HG03066 (cell line): Measurements from ENCODE around the gene MEIS2.

Source experiments
- ATAC-seq: cut with Tn5 transposase; IDR thresholded peaks from one replicate; pipeline ENCODE4 v1.9.1; 2021; ENCODE audit warnings: low read depth; ENCODE audit not compliant: unreplicated experiment

MEIS2 gene

GRCh38 chr15:36911322-36911944 lies 188.9 kb downstream of the MEIS2 start:
- ATAC-seq: no peak

- ATAC-seq: no peak
Measured at GRCh38 chr15:36908991-36909390, 191.4 kb downstream of the MEIS2 start.

GRCh38 chr15:36907295-36907694 lies 193.1 kb downstream of the MEIS2 start:
- ATAC-seq: no peak

GRCh38 chr15:36905908-36906307 lies 194.4 kb downstream of the MEIS2 start:
- ATAC-seq: no peak

- no peak for ATAC-seq
Measured at GRCh38 chr15:36904715-36905114, 195.6 kb downstream of the MEIS2 start.

- ATAC-seq: no peak
Measured at GRCh38 chr15:36903922-36904556, 196.3 kb downstream of the MEIS2 start.

- no peak for ATAC-seq
Measured at GRCh38 chr15:36903195-36903594, 197.2 kb downstream of the MEIS2 start.

- ATAC-seq: no peak
Measured at GRCh38 chr15:36901012-36901411, 199.3 kb downstream of the MEIS2 start.

- ATAC-seq: no peak
Measured at GRCh38 chr15:36899696-36900095, 200.7 kb downstream of the MEIS2 start.

- ATAC-seq: no peak
Measured at GRCh38 chr15:36898536-36899126, 201.7 kb downstream of the MEIS2 start.

GRCh38 chr15:36897834-36898233 lies 202.5 kb downstream of the MEIS2 start:
- ATAC-seq: no peak

- no peak for ATAC-seq
Measured at GRCh38 chr15:36896949-36897348, 203.4 kb downstream of the MEIS2 start.

- ATAC-seq: no peak
Measured at GRCh38 chr15:36894075-36894474, 206.3 kb downstream of the MEIS2 start.

GRCh38 chr15:36893276-36893675 lies 207.1 kb downstream of the MEIS2 start:
- ATAC-seq: no peak

GRCh38 chr15:36888011-36888992 lies 212.0 kb downstream of the MEIS2 start:
- ATAC-seq: no peak

- ATAC-seq: no peak
Measured at GRCh38 chr15:36887214-36887961, 213.0 kb downstream of the MEIS2 start.

- no peak for ATAC-seq
Measured at GRCh38 chr15:36886701-36887100, 213.6 kb downstream of the MEIS2 start.

GRCh38 chr15:36886191-36886590 lies 214.2 kb downstream of the MEIS2 start:
- ATAC-seq: no peak

- no peak for ATAC-seq
Measured at GRCh38 chr15:36885771-36886170, 214.6 kb downstream of the MEIS2 start.

GRCh38 chr15:36884936-36885635 lies 215.3 kb downstream of the MEIS2 start:
- ATAC-seq: no peak
